Measurements from ENCODE around the gene IFFO2.

DNA sequence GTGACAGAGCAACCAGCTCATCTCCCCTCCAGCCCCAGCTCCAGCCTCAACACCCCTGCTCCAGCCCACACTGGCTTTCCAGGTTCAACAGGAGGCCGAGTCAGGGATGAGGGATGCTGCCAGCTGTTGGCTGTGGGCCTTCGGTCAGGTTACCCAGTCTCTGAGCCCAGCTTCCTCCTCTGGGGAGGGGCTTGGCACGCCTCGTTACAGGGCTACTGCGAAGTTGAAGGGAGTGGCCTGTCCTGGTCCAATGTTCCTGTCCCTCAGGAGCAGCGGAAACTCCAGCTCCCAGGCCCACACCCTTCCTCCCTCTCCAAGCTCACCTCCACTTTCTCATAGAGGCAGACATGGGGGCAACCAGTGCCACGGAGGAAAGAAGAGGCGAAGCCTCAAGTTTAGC, 81.9 kb downstream of the IFFO2 start:
- TF ChIP-seq, protein P1, sequence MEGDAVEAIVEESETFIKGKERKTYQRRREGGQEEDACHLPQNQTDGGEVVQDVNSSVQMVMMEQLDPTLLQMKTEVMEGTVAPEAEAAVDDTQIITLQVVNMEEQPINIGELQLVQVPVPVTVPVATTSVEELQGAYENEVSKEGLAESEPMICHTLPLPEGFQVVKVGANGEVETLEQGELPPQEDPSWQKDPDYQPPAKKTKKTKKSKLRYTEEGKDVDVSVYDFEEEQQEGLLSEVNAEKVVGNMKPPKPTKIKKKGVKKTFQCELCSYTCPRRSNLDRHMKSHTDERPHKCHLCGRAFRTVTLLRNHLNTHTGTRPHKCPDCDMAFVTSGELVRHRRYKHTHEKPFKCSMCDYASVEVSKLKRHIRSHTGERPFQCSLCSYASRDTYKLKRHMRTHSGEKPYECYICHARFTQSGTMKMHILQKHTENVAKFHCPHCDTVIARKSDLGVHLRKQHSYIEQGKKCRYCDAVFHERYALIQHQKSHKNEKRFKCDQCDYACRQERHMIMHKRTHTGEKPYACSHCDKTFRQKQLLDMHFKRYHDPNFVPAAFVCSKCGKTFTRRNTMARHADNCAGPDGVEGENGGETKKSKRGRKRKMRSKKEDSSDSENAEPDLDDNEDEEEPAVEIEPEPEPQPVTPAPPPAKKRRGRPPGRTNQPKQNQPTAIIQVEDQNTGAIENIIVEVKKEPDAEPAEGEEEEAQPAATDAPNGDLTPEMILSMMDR (IDR thresholded peaks at IDR 0.05) = no peak
- TF ChIP-seq YY1 (IDR thresholded peaks at IDR 0.05; ENCODE audit: low read depth) = no peak

Data from SK-N-SH (cell line).